Activated CD8-positive, alpha-beta memory T cell treated with anti-CD3 and anti-CD28 coated beads, Interleukin-2, amount 50 U/mL, for 24 hours (primary cell): ENCODE data around the gene APOH.

Source experiments
- DNase-seq: peaks from one replicate; pipeline ENCODE4 v3.0.0-alpha.2; 2020; ENCODE audit errors: extremely low read depth

Gene APOH

GRCh38 chr17:66191593-66192377 is 37.4 kb downstream of the APOH start, which contains the start of gene CEP112:
Gene CEP112 (minus strand): TSS chr17:66192133.
- peak; percentile 56 for DNase-seq

- no peak for DNase-seq
Observed at GRCh38 chr17:66190738-66191592, 38.2 kb downstream of the APOH start.

- DNase-seq, result no peak
Observed at GRCh38 chr17:66187718-66188117, 41.5 kb downstream of the APOH start.

- DNase-seq, result no peak
Observed at GRCh38 chr17:66185862-66186261, 43.4 kb downstream of the APOH start.

- DNase-seq, result no peak
Observed at GRCh38 chr17:66184392-66184791, 44.8 kb downstream of the APOH start.

GRCh38 chr17:66183529-66183928 is 45.7 kb downstream of the APOH start:
- no peak for DNase-seq

- DNase-seq, result no peak
Observed at GRCh38 chr17:66178642-66179041, 50.6 kb downstream of the APOH start.

GRCh38 chr17:66177048-66177447 is 52.2 kb downstream of the APOH start:
- DNase-seq, result no peak

GRCh38 chr17:66175892-66176291 is 53.3 kb downstream of the APOH start:
- DNase-seq, result no peak

GRCh38 chr17:66172691-66173223 is 56.5 kb downstream of the APOH start:
- DNase-seq, result no peak

GRCh38 chr17:66172144-66172543 is 57.1 kb downstream of the APOH start:
- no peak for DNase-seq

GRCh38 chr17:66171692-66172091 is 57.5 kb downstream of the APOH start:
- no peak for DNase-seq

- no peak for DNase-seq
Observed at GRCh38 chr17:66171172-66171571, 58.0 kb downstream of the APOH start.

GRCh38 chr17:66169839-66170238 is 59.4 kb downstream of the APOH start:
- no peak for DNase-seq

- DNase-seq, result no peak
Observed at GRCh38 chr17:66167189-66167815, 61.9 kb downstream of the APOH start.

GRCh38 chr17:66165537-66166123 is 63.6 kb downstream of the APOH start:
- DNase-seq, result no peak
